DOHH2 (cell line): ENCODE measurements around the gene DESI1.

Source experiments
- CTCF ChIP-seq: fragments of 200-600 bp; sonication (generic); IDR thresholded peaks from one replicate; pipeline ENCODE4 v1.5.1; 2014; ENCODE audit warnings: antibody characterized with exemption, mild to moderate bottlenecking, low read depth, low read length; ENCODE audit not compliant: poor library complexity, severe bottlenecking
- EZH2phosphoT487 ChIP-seq: fragments of 200-600 bp; sonication (generic); IDR thresholded peaks from 2 replicates; pipeline ENCODE4 v1.6.1; 2017; ENCODE audit warnings: borderline replicate concordance, mild to moderate bottlenecking, antibody characterized with exemption, low read length, moderate library complexity, mixed read lengths

- TF ChIP-seq CTCF (no peak), EZH2phosphoT487 (no peak)
Observed at GRCh38 chr22:41574847-41575381, 45.9 kb downstream of the DESI1 start.
